ENCODE data around the gene MRPL10.

MRPL10 gene

DNA sequence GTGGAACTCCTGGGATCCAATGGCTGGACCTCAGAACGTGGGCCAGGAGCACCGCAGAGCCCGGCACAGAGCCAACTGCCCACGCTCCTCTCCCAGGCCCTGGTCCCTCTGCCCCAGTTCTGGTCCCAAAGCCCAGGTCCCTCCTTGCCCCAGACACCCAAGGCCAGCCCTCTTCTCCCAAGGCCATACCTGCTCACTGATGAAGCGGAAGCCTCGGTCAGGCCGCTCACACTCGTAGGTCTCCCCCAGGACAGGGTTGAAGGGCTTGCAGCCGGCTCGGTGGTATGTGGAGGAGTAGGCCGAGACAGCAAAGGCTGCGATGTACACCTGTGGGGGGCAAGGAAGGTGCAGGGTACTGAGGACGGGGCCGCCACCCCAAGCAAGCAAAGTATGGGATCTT lies 18.3 kb downstream of the MRPL10 start:
- Histone ChIP-seq H2AK5ac (ENCODE audit: low read length) (no peak overlapping the region), H3K4me3 (ENCODE audit: low read depth, low read length) (no peak overlapping the region), H3K4me1 (ENCODE audit: control insufficient read depth in 1 of 2, insufficient read depth in 2 of 2, low read length in 2 of 2) (peaks cover 13 to 21% of the 10 kb centered on the region in 2 experiments), H3K79me1 (ENCODE audit: low read length) (peaks cover 4% of the 10 kb centered on the region), H4K91ac (ENCODE audit: low read depth, low read length) (no peak overlapping the region), H4K12ac (ENCODE audit: low read depth, low read length) (no peak overlapping the region), H3K4me2 (ENCODE audit: low read length) (no peak overlapping the region), H3K27me3 (ENCODE audit: insufficient read depth, low read length) (no peaks in the 10 kb centered on the region), H3K14ac (ENCODE audit: low read length) (no peak overlapping the region), H3K18ac (ENCODE audit: low read length) (no peak overlapping the region), H3K36me3 (ENCODE audit: control insufficient read depth in 1 of 2, insufficient read depth in 2 of 2, low read length in 2 of 2) (peaks cover 50 to 56% of the 10 kb centered on the region in 2 experiments), H3K9me3 (ENCODE audit: insufficient read depth, low read depth, low read length) (no peaks in the 10 kb centered on the region), H3K9ac (ENCODE audit: low read length) (no peak overlapping the region), H3K79me2 (ENCODE audit: control insufficient read depth, insufficient read depth, low read length, poor library complexity) (no peaks in the 10 kb centered on the region), H3K27ac (ENCODE audit: low read depth, low read length) (no peak overlapping the region), H2AFZ (ENCODE audit: insufficient read depth, low read length, poor library complexity) (no peak overlapping the region), H2BK120ac (ENCODE audit: insufficient read depth, low read length, poor library complexity) (no peak overlapping the region), H3K23ac (ENCODE audit: low read length) (no peak overlapping the region), H2BK5ac (ENCODE audit: low read depth, low read length, poor library complexity) (no peak overlapping the region), H2BK12ac (ENCODE audit: low read length) (no peak overlapping the region), H3K4ac (ENCODE audit: low read depth, low read length) (no peak overlapping the region), H4K8ac (ENCODE audit: low read depth, low read length) (no peak overlapping the region)
- no peak for DNase-seq
- no CpG with 5 or more reads among the region's 14 CpGs for WGBS (ENCODE audit: extremely low coverage, insufficient coverage, insufficient read length)

DNA sequence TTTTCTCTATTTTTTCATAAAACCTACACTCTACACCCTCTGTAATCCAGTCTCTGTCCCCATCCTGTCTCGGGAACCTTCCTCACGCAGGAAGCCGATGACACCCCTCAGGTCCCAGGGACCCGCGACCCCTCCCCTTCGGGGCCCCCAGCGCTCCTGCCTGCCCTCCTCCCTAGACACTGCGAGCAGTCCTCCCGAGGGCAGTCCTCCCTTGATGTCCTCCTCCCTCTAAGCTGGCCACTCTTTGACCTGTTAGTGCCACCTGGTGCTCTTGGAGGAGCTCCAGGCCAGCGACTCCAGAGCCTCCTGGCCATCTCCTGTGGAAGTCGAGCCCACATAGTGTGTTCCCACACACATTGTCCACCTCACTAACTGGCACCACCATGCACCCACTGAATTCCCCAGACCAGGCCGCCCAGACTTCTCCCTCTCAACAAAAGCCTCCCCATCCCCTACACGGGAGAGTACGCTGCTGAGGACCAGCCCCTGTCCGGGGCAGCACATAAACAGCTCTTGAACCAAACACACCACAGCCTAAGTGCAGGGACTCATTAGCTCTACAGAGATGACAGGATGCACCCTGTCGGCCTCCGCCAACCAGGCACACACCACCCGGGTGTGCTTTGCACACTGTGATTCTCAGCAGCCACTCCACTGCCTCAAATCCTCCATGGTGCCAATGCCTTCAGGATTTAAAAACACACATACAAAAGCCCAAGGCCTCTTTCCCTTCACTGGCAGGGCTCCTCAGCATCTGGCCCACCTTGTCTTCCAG lies 19.0 kb downstream of the MRPL10 start:
- no peak overlapping the region for H3K14ac ChIP-seq (ENCODE audit: low read length)
- H3K79me1 ChIP-seq (ENCODE audit: low read length): peaks cover 4% of the 10 kb centered on the region
- no peak for DNase-seq
- peaks cover 13 to 21% of the 10 kb centered on the region in 2 experiments for H3K4me1 ChIP-seq (ENCODE audit: control insufficient read depth in 1 of 2, insufficient read depth in 2 of 2, low read length in 2 of 2)
- no peak overlapping the region for H3K18ac ChIP-seq (ENCODE audit: low read length)
- H2BK120ac ChIP-seq (ENCODE audit: insufficient read depth, low read length, poor library complexity): no peak overlapping the region
- H3K9me3 ChIP-seq (ENCODE audit: insufficient read depth, low read depth, low read length): no peaks in the 10 kb centered on the region
- H3K79me2 ChIP-seq (ENCODE audit: control insufficient read depth, insufficient read depth, low read length, poor library complexity): no peaks in the 10 kb centered on the region
- H4K91ac ChIP-seq (ENCODE audit: low read depth, low read length): no peak overlapping the region
- H4K12ac ChIP-seq (ENCODE audit: low read depth, low read length): no peak overlapping the region
- H2AFZ ChIP-seq (ENCODE audit: insufficient read depth, low read length, poor library complexity): no peak overlapping the region
- no peak overlapping the region for H4K8ac ChIP-seq (ENCODE audit: low read depth, low read length)
- H3K27me3 ChIP-seq (ENCODE audit: insufficient read depth, low read length): no peaks in the 10 kb centered on the region
- H2AK5ac ChIP-seq (ENCODE audit: low read length): no peak overlapping the region
- no peak overlapping the region for H3K9ac ChIP-seq (ENCODE audit: low read length)
- no peak overlapping the region for H2BK5ac ChIP-seq (ENCODE audit: low read depth, low read length, poor library complexity)
- WGBS (ENCODE audit: extremely low coverage, insufficient coverage, insufficient read length): no CpG with 5 or more reads among the region's 18 CpGs
- H3K23ac ChIP-seq (ENCODE audit: low read length): no peak overlapping the region
- no peak overlapping the region for H3K4ac ChIP-seq (ENCODE audit: low read depth, low read length)
- H3K27ac ChIP-seq (ENCODE audit: low read depth, low read length): no peak overlapping the region
- H3K36me3 ChIP-seq (ENCODE audit: control insufficient read depth in 1 of 2, insufficient read depth in 2 of 2, low read length in 2 of 2): peaks cover 51 to 61% of the 10 kb centered on the region in 2 experiments
- H2BK12ac ChIP-seq (ENCODE audit: low read length): no peak overlapping the region
- no peak overlapping the region for H3K4me3 ChIP-seq (ENCODE audit: low read depth, low read length)
- H3K4me2 ChIP-seq (ENCODE audit: low read length): no peak overlapping the region

DNA sequence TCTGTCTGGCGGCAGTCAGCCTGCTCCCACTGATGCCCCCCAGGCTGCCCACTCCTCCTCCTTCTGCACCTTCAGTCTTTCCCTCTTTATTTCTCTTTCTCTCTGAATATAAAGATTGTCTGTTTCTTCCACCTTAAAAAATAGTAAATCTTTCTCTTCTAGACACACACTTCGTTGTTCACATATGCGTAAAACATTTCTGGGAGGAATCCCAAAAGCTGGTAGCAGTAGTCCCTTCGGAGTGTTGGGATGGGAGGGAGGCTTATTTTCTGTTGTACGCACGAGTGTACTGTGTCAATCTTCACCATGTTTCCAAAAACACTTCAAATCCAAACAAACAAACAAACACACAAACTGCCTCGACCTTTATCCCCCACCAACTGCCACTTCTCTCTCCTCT lies 19.6 kb downstream of the MRPL10 start:
- no peak for DNase-seq
- H3K9ac ChIP-seq (ENCODE audit: low read length): no peak overlapping the region
- no peak overlapping the region for H3K14ac ChIP-seq (ENCODE audit: low read length)
- no peaks in the 10 kb centered on the region for H3K79me2 ChIP-seq (ENCODE audit: control insufficient read depth, insufficient read depth, low read length, poor library complexity)
- no peak overlapping the region for H2BK5ac ChIP-seq (ENCODE audit: low read depth, low read length, poor library complexity)
- peaks cover 4% of the 10 kb centered on the region for H3K79me1 ChIP-seq (ENCODE audit: low read length)
- peaks cover 52 to 57% of the 10 kb centered on the region in 2 experiments for H3K36me3 ChIP-seq (ENCODE audit: control insufficient read depth in 1 of 2, insufficient read depth in 2 of 2, low read length in 2 of 2)
- no peak overlapping the region for H3K4ac ChIP-seq (ENCODE audit: low read depth, low read length)
- WGBS (ENCODE audit: extremely low coverage, insufficient coverage, insufficient read length): no CpG with 5 or more reads among the region's 7 CpGs
- no peak overlapping the region for H3K4me3 ChIP-seq (ENCODE audit: low read depth, low read length)
- no peak overlapping the region for H2AFZ ChIP-seq (ENCODE audit: insufficient read depth, low read length, poor library complexity)
- H4K8ac ChIP-seq (ENCODE audit: low read depth, low read length): no peak overlapping the region
- H3K18ac ChIP-seq (ENCODE audit: low read length): no peak overlapping the region
- no peak overlapping the region for H3K23ac ChIP-seq (ENCODE audit: low read length)
- H3K9me3 ChIP-seq (ENCODE audit: insufficient read depth, low read depth, low read length): no peaks in the 10 kb centered on the region
- H3K27me3 ChIP-seq (ENCODE audit: insufficient read depth, low read length): no peaks in the 10 kb centered on the region
- no peak overlapping the region for H4K12ac ChIP-seq (ENCODE audit: low read depth, low read length)
- H3K4me1 ChIP-seq (ENCODE audit: control insufficient read depth in 1 of 2, insufficient read depth in 2 of 2, low read length in 2 of 2): peaks cover 13 to 21% of the 10 kb centered on the region in 2 experiments
- H3K27ac ChIP-seq (ENCODE audit: low read depth, low read length): no peak overlapping the region
- no peak overlapping the region for H3K4me2 ChIP-seq (ENCODE audit: low read length)
- peak overlapping the region; percentile 23 for H4K91ac ChIP-seq (ENCODE audit: low read depth, low read length)
- H2BK120ac ChIP-seq (ENCODE audit: insufficient read depth, low read length, poor library complexity): no peak overlapping the region
- peak overlapping the region; percentile 28 for H2BK12ac ChIP-seq (ENCODE audit: low read length)
- H2AK5ac ChIP-seq (ENCODE audit: low read length): no peak overlapping the region

DNA sequence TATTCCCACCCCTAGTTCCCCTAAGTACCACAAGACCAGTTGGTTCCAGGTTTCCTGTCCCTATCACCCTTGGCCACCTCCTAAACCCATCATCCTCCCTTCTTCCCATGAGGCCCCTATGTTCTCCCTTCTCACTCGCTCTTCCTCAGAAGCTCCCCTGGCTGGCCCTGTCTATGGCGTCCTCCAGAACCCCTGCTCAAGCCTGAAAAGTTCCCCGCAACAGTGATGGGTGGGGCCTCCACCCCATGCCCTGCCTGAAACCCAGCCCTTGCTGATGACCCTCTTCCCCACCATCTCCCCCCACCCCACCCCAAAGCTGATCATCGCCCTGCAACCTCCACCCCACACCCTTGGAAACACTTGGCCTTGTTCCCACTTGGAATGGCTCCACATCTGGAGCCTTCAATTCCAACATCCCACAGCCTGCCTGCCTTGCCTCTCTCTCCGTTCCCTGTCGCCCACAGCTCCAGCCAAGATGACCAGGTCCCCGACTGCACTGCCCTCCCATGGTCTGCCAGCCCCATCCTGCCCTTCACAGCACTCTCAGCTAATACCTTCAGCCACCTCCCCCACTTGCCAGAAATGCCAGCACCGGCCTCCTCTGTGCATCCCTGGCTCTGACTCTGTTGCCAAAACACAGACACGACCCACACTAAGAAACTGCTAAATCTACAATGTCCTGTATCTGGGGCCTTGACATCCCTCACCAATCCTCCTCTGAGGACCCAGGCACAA lies 20.3 kb downstream of the MRPL10 start:
- Histone ChIP-seq H2BK120ac (ENCODE audit: insufficient read depth, low read length, poor library complexity) (peak overlapping the region; percentile 15), H2BK12ac (ENCODE audit: low read length) (peak overlapping the region; percentile 28), H3K18ac (ENCODE audit: low read length) (peak overlapping the region; percentile 16), H3K9ac (ENCODE audit: low read length) (no peak overlapping the region), H2AK5ac (ENCODE audit: low read length) (peak overlapping the region; percentile 31), H3K4ac (ENCODE audit: low read depth, low read length) (no peak overlapping the region), H3K23ac (ENCODE audit: low read length) (no peak overlapping the region), H3K79me2 (ENCODE audit: control insufficient read depth, insufficient read depth, low read length, poor library complexity) (no peaks in the 10 kb centered on the region), H3K36me3 (ENCODE audit: control insufficient read depth in 1 of 2, insufficient read depth in 2 of 2, low read length in 2 of 2) (peaks cover 46 to 50% of the 10 kb centered on the region in 2 experiments), H3K9me3 (ENCODE audit: insufficient read depth, low read depth, low read length) (no peaks in the 10 kb centered on the region), H3K14ac (ENCODE audit: low read length) (peak overlapping the region; percentile 22), H2BK5ac (ENCODE audit: low read depth, low read length, poor library complexity) (peak overlapping the region; percentile 1), H3K79me1 (ENCODE audit: low read length) (peaks cover 4% of the 10 kb centered on the region), H3K27ac (ENCODE audit: low read depth, low read length) (peak overlapping the region; percentile 60), H4K12ac (ENCODE audit: low read depth, low read length) (no peak overlapping the region), H3K4me2 (ENCODE audit: low read length) (peak overlapping the region; percentile 1), H3K27me3 (ENCODE audit: insufficient read depth, low read length) (no peaks in the 10 kb centered on the region), H3K4me1 (ENCODE audit: control insufficient read depth in 1 of 2, insufficient read depth in 2 of 2, low read length in 2 of 2) (peaks cover 13 to 21% of the 10 kb centered on the region in 2 experiments), H3K4me3 (ENCODE audit: low read depth, low read length) (no peak overlapping the region), H2AFZ (ENCODE audit: insufficient read depth, low read length, poor library complexity) (no peak overlapping the region), H4K91ac (ENCODE audit: low read depth, low read length) (peak overlapping the region; percentile 23), H4K8ac (ENCODE audit: low read depth, low read length) (no peak overlapping the region)
- WGBS (ENCODE audit: extremely low coverage, insufficient coverage, insufficient read length): no CpG with 5 or more reads among the region's 9 CpGs
- no peak for DNase-seq

Measured in trophoblast cell (in vitro differentiated cells and primary cell).